Body of pancreas (tissue), 4 donors: Measurements from ENCODE around the gene PIGZ. TPM values are rescaled to one million over a fixed set of nuclear protein-coding genes. Genes with fewer than 3 reads are reported as not detected.

Experiments
- ATAC-seq: fragments of 150-250 bp; one replicate; pipeline ENCODE4 v1.9.1; 2016
- DNase-seq, 4 donors: peaks; one replicate each; pipeline ENCODE4 v3.0.0-alpha.2; 2019
- H3K27ac ChIP-seq, 4 donors: fragments of 200-600 bp; sonication (generic); 1 replicate in 3 of 4; 2 replicates in 1 of 4; pipeline versions ENCODE4 v1.5.1 to v1.6.1; 2016 to 2019; ENCODE audit warnings: mild to moderate bottlenecking in 1 of 4, mixed read lengths in 1 of 4, moderate library complexity in 1 of 4
- H3K27me3 ChIP-seq, 2 donors: fragments of 200-600 bp; sonication (generic); one replicate each; pipeline ENCODE4 v1.6.0; 2016; ENCODE audit warnings: mild to moderate bottlenecking in 1 of 2
- H3K36me3 ChIP-seq, 2 donors: fragments of 200-600 bp; sonication (generic); replicated peaks in 1 of 2; 2 replicates each; pipeline ENCODE4 v1.5.1; 2016; ENCODE audit warnings: low read depth in 2 of 2; ENCODE audit not compliant: insufficient read depth in 1 of 2
- H3K4me1 ChIP-seq: fragments of 200-600 bp; sonication (generic); one replicate; pipeline ENCODE4 v1.6.0; 2016
- H3K4me3 ChIP-seq, 2 donors: fragments of 200-600 bp; sonication (generic); 1 replicate in 1 of 2; 2 replicates in 1 of 2; pipeline ENCODE4 v1.5.1; 2016 to 2019
- H3K9me3 ChIP-seq, 3 donors: fragments of 200-600 bp; sonication (generic); 1 replicate in 2 of 3; 2 replicates in 1 of 3; pipeline ENCODE4 v1.5.1; 2016
- CTCF ChIP-seq, 7 experiments: fragments of 450-650 bp in 4 of 7; fragments of 200-600 bp in 3 of 7; sonication (generic) in 3 of 7; IDR thresholded peaks; one replicate each; pipeline ENCODE4 v1.5.1; 2016 to 2019; ENCODE audit warnings: antibody characterized with exemption in 7 of 7
- POLR2A ChIP-seq, 3 donors: fragments of 450-650 bp; IDR thresholded peaks; one replicate each; pipeline ENCODE4 v1.6.1; 2016; ENCODE audit warnings: antibody characterized with exemption in 3 of 3, mild to moderate bottlenecking in 2 of 3
- WGBS, 2 donors: methylation state at CpG; one replicate each; pipeline ENCODE4 v1.1.5; 2017; 5-methylcytosine and 5-hydroxymethylcytosine counted together
- intact Hi-C: fragments of 100-400 bp; cut with DNase I; formaldehyde crosslinking; loops from one replicate; pipeline ENCODE4 v1.15.1; 2023
- total RNA-seq, 2 donors: library from RNA; depleted of rRNA; stranded (reverse); fragments of >200 nt; gene quantifications; one replicate each; pipeline ENCODE4 v1.1.0, GENCODE V29; 2016

PIGZ gene
- total RNA-seq, 2 donors from 2014 or later: 1.0 to 1.3 TPM

GRCh38 chr3:196998966-196999760, 30.5 kb upstream of the PIGZ start:
- no peak for TF ChIP-seq POLR2A (IDR thresholded peaks at IDR 0.05)
- no peak for TF ChIP-seq CTCF (IDR thresholded peaks at IDR 0.05)
- H3K4me1 ChIP-seq: peaks cover 14% of the 10 kb centered on the region
- intact Hi-C loops: no loop called here
- DNase-seq: no peak
- ATAC-seq: no peak
- no peak overlapping the region for H3K4me3 ChIP-seq
- H3K9me3 ChIP-seq: no peaks in the 10 kb centered on the region
- H3K27ac ChIP-seq: no peak overlapping the region
- H3K27me3 ChIP-seq: no peaks in the 10 kb centered on the region
- 87 to 90% methylated on average over 17 to 21 of the region's 21 CpGs for WGBS, 2 donors
- H3K36me3 ChIP-seq: no peaks in the 10 kb centered on the region

DNA sequence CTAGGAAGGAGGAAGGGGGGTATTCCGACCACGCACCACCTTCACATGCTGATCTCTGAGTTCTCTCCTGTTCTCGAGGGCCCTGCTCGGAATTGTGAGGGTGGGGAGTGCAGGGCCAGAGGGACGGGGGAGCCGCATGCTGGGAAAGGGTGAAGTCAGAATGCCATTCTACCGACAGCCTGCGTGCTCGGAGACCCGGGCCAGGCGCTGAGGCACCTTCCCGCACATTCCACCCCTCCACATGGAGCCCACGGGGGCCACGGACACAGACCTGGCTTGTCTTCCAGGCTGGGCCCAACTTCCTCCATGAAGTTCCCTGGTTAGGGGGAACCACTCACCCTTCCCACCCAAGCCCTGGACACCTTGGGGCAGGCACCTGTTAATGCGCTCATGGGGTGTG, 28.7 kb upstream of the PIGZ start:
- no peaks in the 10 kb centered on the region for H3K27me3 ChIP-seq
- H3K9me3 ChIP-seq: no peaks in the 10 kb centered on the region
- 91 to 93% methylated on average over 9 to 11 of the region's 15 CpGs for WGBS, 2 donors
- no peak overlapping the region for H3K27ac ChIP-seq
- no peak for DNase-seq
- intact Hi-C loops: no loop called here
- H3K36me3 ChIP-seq: no peaks in the 10 kb centered on the region
- no peak for ATAC-seq
- TF ChIP-seq POLR2A (IDR thresholded peaks at IDR 0.05) (no peak), CTCF (IDR thresholded peaks at IDR 0.05) (no peak)
- H3K4me1 ChIP-seq: peaks cover 6% of the 10 kb centered on the region
- no peak overlapping the region for H3K4me3 ChIP-seq

DNA sequence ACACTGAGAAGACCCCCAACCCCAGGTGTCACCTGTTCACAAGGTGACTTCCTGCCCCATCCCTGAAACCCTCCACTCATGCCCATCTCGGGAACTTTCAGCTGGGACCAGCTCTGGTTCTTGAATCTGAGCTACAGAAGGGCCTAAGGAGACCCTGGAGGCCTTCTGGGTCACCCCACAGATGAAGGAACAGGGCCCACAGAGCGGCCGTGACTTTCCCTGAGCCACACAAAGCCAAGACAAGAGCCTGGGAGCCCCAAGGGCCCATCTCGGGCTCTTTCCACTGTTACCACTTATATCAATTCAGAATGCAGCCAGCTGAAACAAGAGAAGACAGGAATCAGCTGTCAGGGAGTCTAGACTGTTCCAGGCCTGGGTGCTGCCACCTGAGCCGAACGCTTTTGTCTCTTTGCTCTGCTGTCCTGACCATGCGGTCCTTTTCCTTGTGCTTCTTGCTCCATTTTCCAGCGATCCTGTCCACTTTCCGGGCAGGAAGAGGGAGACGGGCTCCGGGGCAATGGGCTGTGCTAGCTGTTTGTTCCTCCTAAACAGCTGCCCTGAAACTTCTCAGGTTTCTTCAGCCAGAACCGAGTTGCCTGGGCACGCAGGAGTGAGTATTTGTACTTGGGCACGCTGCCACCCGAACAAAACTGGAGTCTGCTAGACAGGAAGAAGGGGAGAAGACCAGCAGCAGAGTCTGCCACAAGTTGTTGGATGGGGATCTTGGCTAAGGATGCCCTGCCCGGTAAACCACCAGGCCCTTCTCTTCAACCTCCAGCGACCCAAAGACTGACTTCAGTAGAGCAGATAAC, 28.0 kb upstream of the PIGZ start:
- no peaks in the 10 kb centered on the region for H3K9me3 ChIP-seq
- intact Hi-C loops: no loop called here
- TF ChIP-seq POLR2A (IDR thresholded peaks at IDR 0.05) (no peak), CTCF (IDR thresholded peaks at IDR 0.05) (no peak)
- no peaks in the 10 kb centered on the region for H3K36me3 ChIP-seq
- no peaks in the 10 kb centered on the region for H3K27me3 ChIP-seq
- 72 to 73% methylated on average over 17 of the region's 17 CpGs for WGBS, 2 donors
- no peak overlapping the region for H3K4me3 ChIP-seq
- H3K4me1 ChIP-seq: no peaks in the 10 kb centered on the region
- ATAC-seq: no peak
- DNase-seq: no peak
- no peak overlapping the region for H3K27ac ChIP-seq

- H3K4me3 ChIP-seq: no peak overlapping the region
- ATAC-seq: no peak
- intact Hi-C loops: no loop called here
- no peaks in the 10 kb centered on the region for H3K27me3 ChIP-seq
- WGBS, 2 donors: 84 to 95% methylated on average over 7 to 14 of the region's 14 CpGs
- DNase-seq: no peak
- H3K36me3 ChIP-seq: no peaks in the 10 kb centered on the region
- TF ChIP-seq CTCF (IDR thresholded peaks at IDR 0.05) (no peak), POLR2A (IDR thresholded peaks at IDR 0.05) (no peak)
- H3K9me3 ChIP-seq: no peaks in the 10 kb centered on the region
- no peak overlapping the region for H3K27ac ChIP-seq
- H3K4me1 ChIP-seq: no peaks in the 10 kb centered on the region
Measured at GRCh38 chr3:196995646-196996355, 27.2 kb upstream of the PIGZ start.
